ENCODE data around the gene ITGBL1.

The ITGBL1 gene

DNA sequence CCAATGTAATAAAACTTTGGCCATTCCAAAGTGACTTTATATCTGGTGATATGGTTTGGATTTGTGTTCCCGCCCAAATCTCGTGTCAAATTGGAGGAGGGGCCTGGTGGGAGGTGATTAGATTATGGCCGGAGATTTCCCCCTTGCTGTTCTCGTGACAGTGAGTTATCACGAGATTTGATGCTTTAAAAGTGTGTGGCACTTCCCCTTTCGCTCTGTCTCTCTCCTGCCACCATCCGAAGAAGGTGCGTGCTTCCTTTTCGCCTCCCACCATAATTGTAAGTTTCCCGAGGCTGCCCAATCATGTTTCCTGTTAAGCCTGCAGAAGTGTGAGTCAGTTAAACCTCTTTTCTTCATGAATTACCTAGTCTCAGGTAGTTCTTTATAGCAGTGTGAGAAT is 26.9 kb upstream of the ITGBL1 start:
- no peak overlapping the region for H3K4me2 ChIP-seq (ENCODE audit: low read depth, low read length)
- no peaks in the 10 kb centered on the region for H3K79me2 ChIP-seq (ENCODE audit: low read length)
- H3K27me3 ChIP-seq (replicated peaks; ENCODE audit: insufficient read depth, low read length): no peaks in the 10 kb centered on the region
- H3K27ac ChIP-seq (ENCODE audit: low read length): no peak overlapping the region
- no peaks in the 10 kb centered on the region for H3K9me2 ChIP-seq (replicated peaks; ENCODE audit: insufficient read depth, low read length)
- H3F3A ChIP-seq (ENCODE audit: insufficient read depth, low read length): no peaks in the 10 kb centered on the region
- H3K4me1 ChIP-seq (ENCODE audit: low read length): no peaks in the 10 kb centered on the region
- TF ChIP-seq EZH2phosphoT487 (IDR thresholded peaks at IDR 0.05; ENCODE audit: low read length): no peak
- TF ChIP-seq EZH2 (optimal IDR thresholded peaks at IDR 0.05; ENCODE audit: low read depth, low read length): no peak
- TF ChIP-seq, protein P1, sequence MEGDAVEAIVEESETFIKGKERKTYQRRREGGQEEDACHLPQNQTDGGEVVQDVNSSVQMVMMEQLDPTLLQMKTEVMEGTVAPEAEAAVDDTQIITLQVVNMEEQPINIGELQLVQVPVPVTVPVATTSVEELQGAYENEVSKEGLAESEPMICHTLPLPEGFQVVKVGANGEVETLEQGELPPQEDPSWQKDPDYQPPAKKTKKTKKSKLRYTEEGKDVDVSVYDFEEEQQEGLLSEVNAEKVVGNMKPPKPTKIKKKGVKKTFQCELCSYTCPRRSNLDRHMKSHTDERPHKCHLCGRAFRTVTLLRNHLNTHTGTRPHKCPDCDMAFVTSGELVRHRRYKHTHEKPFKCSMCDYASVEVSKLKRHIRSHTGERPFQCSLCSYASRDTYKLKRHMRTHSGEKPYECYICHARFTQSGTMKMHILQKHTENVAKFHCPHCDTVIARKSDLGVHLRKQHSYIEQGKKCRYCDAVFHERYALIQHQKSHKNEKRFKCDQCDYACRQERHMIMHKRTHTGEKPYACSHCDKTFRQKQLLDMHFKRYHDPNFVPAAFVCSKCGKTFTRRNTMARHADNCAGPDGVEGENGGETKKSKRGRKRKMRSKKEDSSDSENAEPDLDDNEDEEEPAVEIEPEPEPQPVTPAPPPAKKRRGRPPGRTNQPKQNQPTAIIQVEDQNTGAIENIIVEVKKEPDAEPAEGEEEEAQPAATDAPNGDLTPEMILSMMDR (IDR thresholded peaks at IDR 0.05; ENCODE audit: low read length): no peak
- H3K4me3 ChIP-seq (ENCODE audit: low read length): no peak overlapping the region
- H4K20me1 ChIP-seq (ENCODE audit: insufficient read depth, low read length): no peaks in the 10 kb centered on the region
- no peak overlapping the region for H2AFZ ChIP-seq (ENCODE audit: low read length)
- H3K36me3 ChIP-seq (replicated peaks; ENCODE audit: insufficient read depth, low read length): no peaks in the 10 kb centered on the region
- no peak overlapping the region for H3K9ac ChIP-seq (ENCODE audit: low read length)
- no peaks in the 10 kb centered on the region; the same call in 1 of the 2 replicates for H3K9me3 ChIP-seq (replicated peaks; ENCODE audit: insufficient read depth, low read length)
- no peak for DNase-seq

DNA sequence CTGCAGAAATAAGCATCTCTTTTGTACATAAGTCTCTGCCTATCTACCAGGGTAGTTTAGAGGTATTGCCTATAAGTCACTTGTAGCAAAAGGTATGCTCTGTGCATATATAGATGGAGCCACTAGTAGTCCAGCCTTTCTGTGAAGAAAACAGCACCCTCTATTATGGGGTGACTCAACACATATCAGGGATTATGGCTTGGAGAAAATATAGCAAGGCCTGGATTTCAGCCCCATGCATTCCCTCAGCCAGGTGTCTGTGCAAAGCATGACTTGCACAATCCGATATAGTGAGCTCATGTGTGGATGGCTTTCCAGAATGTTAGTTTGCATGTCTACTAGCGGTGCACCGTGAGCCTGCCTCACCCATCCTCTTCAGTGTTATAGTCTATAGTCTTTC is 22.7 kb upstream of the ITGBL1 start:
- H3K4me3 ChIP-seq (ENCODE audit: low read length): no peak overlapping the region
- no peaks in the 10 kb centered on the region for H3K36me3 ChIP-seq (replicated peaks; ENCODE audit: insufficient read depth, low read length)
- no peaks in the 10 kb centered on the region for H3K4me1 ChIP-seq (ENCODE audit: low read length)

GRCh38 chr13:101433895-101434294 is 18.6 kb upstream of the ITGBL1 start:
- TF ChIP-seq EZH2phosphoT487 (IDR thresholded peaks at IDR 0.05; ENCODE audit: low read length) (no peak), EZH2 (optimal IDR thresholded peaks at IDR 0.05; ENCODE audit: low read depth, low read length) (no peak)
- TF ChIP-seq, protein P1 (IDR thresholded peaks at IDR 0.05; ENCODE audit: low read length): no peak
- no peaks in the 10 kb centered on the region for H3K4me1 ChIP-seq (ENCODE audit: low read length)
- H3K4me2 ChIP-seq (ENCODE audit: low read depth, low read length): no peak overlapping the region
- H2AFZ ChIP-seq (ENCODE audit: low read length): no peak overlapping the region
- no peaks in the 10 kb centered on the region for H4K20me1 ChIP-seq (ENCODE audit: insufficient read depth, low read length)
- H3K79me2 ChIP-seq (ENCODE audit: low read length): no peaks in the 10 kb centered on the region
- no peaks in the 10 kb centered on the region for H3K36me3 ChIP-seq (replicated peaks; ENCODE audit: insufficient read depth, low read length)
- H3K4me3 ChIP-seq (ENCODE audit: low read length): no peak overlapping the region
- no peak for DNase-seq
- H3K27me3 ChIP-seq (replicated peaks; ENCODE audit: insufficient read depth, low read length): no peaks in the 10 kb centered on the region
- no peaks in the 10 kb centered on the region for H3F3A ChIP-seq (ENCODE audit: insufficient read depth, low read length)
- no peak overlapping the region for H3K27ac ChIP-seq (ENCODE audit: low read length)
- H3K9ac ChIP-seq (ENCODE audit: low read length): no peak overlapping the region
- no peaks in the 10 kb centered on the region for H3K9me2 ChIP-seq (replicated peaks; ENCODE audit: insufficient read depth, low read length)
- no peaks in the 10 kb centered on the region; the same call in 1 of the 2 replicates for H3K9me3 ChIP-seq (replicated peaks; ENCODE audit: insufficient read depth, low read length)

More for the DNA sequence above, 22.7 kb upstream of the ITGBL1 start:
- TF ChIP-seq, protein P1 (IDR thresholded peaks at IDR 0.05; ENCODE audit: low read length): no peak
- TF ChIP-seq EZH2 (optimal IDR thresholded peaks at IDR 0.05; ENCODE audit: low read depth, low read length): no peak
- TF ChIP-seq EZH2phosphoT487 (IDR thresholded peaks at IDR 0.05; ENCODE audit: low read length): no peak
- Histone ChIP-seq H3K4me2 (ENCODE audit: low read depth, low read length) (no peak overlapping the region), H3K9me3 (replicated peaks; ENCODE audit: insufficient read depth, low read length) (no peaks in the 10 kb centered on the region; the same call in 1 of the 2 replicates), H2AFZ (ENCODE audit: low read length) (no peak overlapping the region), H3K79me2 (ENCODE audit: low read length) (no peaks in the 10 kb centered on the region), H3K27me3 (replicated peaks; ENCODE audit: insufficient read depth, low read length) (no peaks in the 10 kb centered on the region), H4K20me1 (ENCODE audit: insufficient read depth, low read length) (no peaks in the 10 kb centered on the region), H3K27ac (ENCODE audit: low read length) (no peak overlapping the region), H3K9me2 (replicated peaks; ENCODE audit: insufficient read depth, low read length) (no peaks in the 10 kb centered on the region), H3F3A (ENCODE audit: insufficient read depth, low read length) (no peaks in the 10 kb centered on the region), H3K9ac (ENCODE audit: low read length) (no peak overlapping the region)
- no peak for DNase-seq

All from MM.1S (cell line).